ENCODE data around the gene SPDYE6.
"Not testable (repeated sequence)": the region's sequence is repeated elsewhere in the genome, so short reads cannot be mapped to it uniquely, and the experiment has no call there.

The SPDYE6 gene

DNA sequence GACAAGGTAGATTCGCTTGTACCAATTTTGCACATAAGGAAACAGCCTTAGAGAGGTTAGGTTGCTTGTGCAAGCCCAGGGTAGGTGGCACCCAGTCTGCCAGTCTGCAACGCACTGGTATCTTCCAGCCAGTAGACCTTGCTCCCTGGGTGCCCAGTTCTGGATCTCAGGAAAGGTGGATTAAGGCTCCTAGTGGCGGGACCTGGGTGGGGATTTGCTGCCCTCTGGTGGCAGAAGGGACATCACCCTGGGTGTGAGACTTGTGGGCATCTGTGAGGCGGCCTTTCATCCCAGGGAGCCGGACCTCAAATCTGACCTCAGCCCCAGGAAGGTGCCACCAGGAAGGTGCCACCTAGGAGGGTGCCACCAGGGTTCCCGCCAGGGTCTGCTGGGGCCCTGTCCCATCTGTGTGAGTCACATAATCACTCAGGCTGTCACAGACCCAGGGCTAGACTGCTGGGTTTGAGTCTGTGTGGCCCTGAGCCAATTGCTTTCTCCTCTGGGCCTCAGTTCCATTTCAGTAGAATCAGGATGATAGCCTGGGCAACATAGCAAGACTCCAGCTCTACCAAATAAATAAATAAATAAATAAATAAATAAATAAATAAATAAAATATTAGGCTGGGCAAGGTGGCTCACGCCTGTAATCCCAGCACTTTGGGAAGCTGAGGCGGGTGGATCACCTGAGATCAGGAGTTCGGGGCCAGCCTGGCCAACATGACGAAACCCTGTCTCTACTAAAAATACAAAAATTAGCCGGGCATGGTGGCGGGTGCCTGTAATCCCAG, 34.6 kb upstream of the SPDYE6 start:
- peak; percentile 86 for DNase-seq (ENCODE audit: low read depth)
- H3K27me3 ChIP-seq (replicated peaks; ENCODE audit: control insufficient read depth, insufficient read depth, low read length) = no peaks in the 10 kb centered on the region
- no peaks in the 10 kb centered on the region for H3K9me3 ChIP-seq (ENCODE audit: control insufficient read depth, low read length)
- peaks cover 3% of the 10 kb centered on the region for H3K4me1 ChIP-seq (ENCODE audit: control insufficient read depth, insufficient read depth, low read length)
- no peak overlapping the region for H3K9ac ChIP-seq (ENCODE audit: low read length)
- peaks cover 18% of the 10 kb centered on the region for H3K36me3 ChIP-seq (ENCODE audit: control insufficient read depth, insufficient read depth, low read length, severe bottlenecking)
- H3K4me3 ChIP-seq (ENCODE audit: low read length) = no peak overlapping the region

DNA sequence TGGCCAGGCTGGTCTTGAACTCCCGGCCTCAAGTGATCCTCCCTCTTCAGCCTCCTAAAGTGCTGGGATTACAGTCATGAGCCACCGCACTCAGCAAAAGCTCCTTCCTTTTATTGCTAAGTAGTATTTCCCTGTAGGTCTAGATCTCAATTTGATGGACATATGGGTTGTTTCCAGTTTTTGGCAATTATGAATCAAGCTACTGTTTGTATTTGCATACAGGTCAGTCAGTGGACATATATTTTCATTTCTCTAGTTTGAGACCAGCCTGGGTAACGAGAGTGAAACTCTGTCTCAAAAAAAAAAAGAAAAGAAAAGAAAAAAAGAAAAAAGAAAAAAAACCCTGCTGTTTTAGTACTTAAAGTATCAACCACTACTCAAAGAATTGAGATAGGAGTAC, 33.6 kb upstream of the SPDYE6 start:
- Histone ChIP-seq H3K4me1 (ENCODE audit: control insufficient read depth, insufficient read depth, low read length) (no peaks in the 10 kb centered on the region), H3K27me3 (replicated peaks; ENCODE audit: control insufficient read depth, insufficient read depth, low read length) (no peaks in the 10 kb centered on the region), H3K4me3 (ENCODE audit: low read length) (no peak overlapping the region), H3K9me3 (ENCODE audit: control insufficient read depth, low read length) (no peaks in the 10 kb centered on the region), H3K36me3 (ENCODE audit: control insufficient read depth, insufficient read depth, low read length, severe bottlenecking) (peaks cover 18% of the 10 kb centered on the region), H3K9ac (ENCODE audit: low read length) (no peak overlapping the region)
- DNase-seq (ENCODE audit: low read depth) = no peak

DNA sequence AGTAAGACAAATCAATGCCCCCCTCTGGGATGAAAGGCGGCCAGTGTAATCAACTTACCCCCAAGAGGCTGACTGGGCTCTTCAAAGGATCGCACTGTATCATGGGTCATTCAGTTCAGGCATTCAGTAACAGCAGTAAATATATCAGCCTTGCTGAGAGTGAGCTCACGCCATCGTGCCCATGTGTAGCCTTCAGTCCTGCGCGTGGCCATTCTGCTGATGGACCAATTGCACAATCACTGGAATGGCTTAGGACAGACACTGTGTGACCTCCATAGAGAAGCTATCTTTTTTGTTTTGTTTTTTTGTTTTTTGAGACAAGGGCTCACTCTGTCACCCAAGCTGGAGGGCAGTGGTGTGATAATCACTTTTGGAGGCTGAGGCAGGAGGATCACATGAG, 30.8 kb upstream of the SPDYE6 start:
- H3K36me3 ChIP-seq (ENCODE audit: control insufficient read depth, insufficient read depth, low read length, severe bottlenecking) = peaks cover 20% of the 10 kb centered on the region
- no peaks in the 10 kb centered on the region for H3K4me1 ChIP-seq (ENCODE audit: control insufficient read depth, insufficient read depth, low read length)
- no peaks in the 10 kb centered on the region for H3K9me3 ChIP-seq (ENCODE audit: control insufficient read depth, low read length)
- H3K27me3 ChIP-seq (replicated peaks; ENCODE audit: control insufficient read depth, insufficient read depth, low read length) = no peaks in the 10 kb centered on the region
- no peak overlapping the region for H3K9ac ChIP-seq (ENCODE audit: low read length)
- H3K4me3 ChIP-seq (ENCODE audit: low read length) = no peak overlapping the region
- no peak for DNase-seq (ENCODE audit: low read depth)

GRCh38 chr7:102381696-102382425, 25.6 kb upstream of the SPDYE6 start:
- not testable (repeated sequence) for H3K9ac ChIP-seq (ENCODE audit: low read length); H3K27me3 ChIP-seq (replicated peaks; ENCODE audit: control insufficient read depth, insufficient read depth, low read length); H3K4me1 ChIP-seq (ENCODE audit: control insufficient read depth, insufficient read depth, low read length); H3K9me3 ChIP-seq (ENCODE audit: control insufficient read depth, low read length); H3K4me3 ChIP-seq (ENCODE audit: low read length); DNase-seq (ENCODE audit: low read depth)
- peaks cover 57% of the 10 kb centered on the region for H3K36me3 ChIP-seq (ENCODE audit: control insufficient read depth, insufficient read depth, low read length, severe bottlenecking)

- not testable (repeated sequence) for H3K4me3 ChIP-seq (ENCODE audit: low read length); H3K27me3 ChIP-seq (replicated peaks; ENCODE audit: control insufficient read depth, insufficient read depth, low read length); H3K4me1 ChIP-seq (ENCODE audit: control insufficient read depth, insufficient read depth, low read length); DNase-seq (ENCODE audit: low read depth); H3K9me3 ChIP-seq (ENCODE audit: control insufficient read depth, low read length); H3K9ac ChIP-seq (ENCODE audit: low read length)
- peaks cover 53% of the 10 kb centered on the region for H3K36me3 ChIP-seq (ENCODE audit: control insufficient read depth, insufficient read depth, low read length, severe bottlenecking)
Observed at GRCh38 chr7:102380837-102381236, 24.6 kb upstream of the SPDYE6 start.

GRCh38 chr7:102376964-102377466, 20.8 kb upstream of the SPDYE6 start:
- DNase-seq (ENCODE audit: low read depth) = no peak
- Histone ChIP-seq H3K9me3 (ENCODE audit: control insufficient read depth, low read length) (no peaks in the 10 kb centered on the region), H3K4me3 (ENCODE audit: low read length) (no peak overlapping the region), H3K36me3 (ENCODE audit: control insufficient read depth, insufficient read depth, low read length, severe bottlenecking) (peaks cover 45% of the 10 kb centered on the region), H3K9ac (ENCODE audit: low read length) (no peak overlapping the region), H3K27me3 (replicated peaks; ENCODE audit: control insufficient read depth, insufficient read depth, low read length) (no peaks in the 10 kb centered on the region), H3K4me1 (ENCODE audit: control insufficient read depth, insufficient read depth, low read length) (no peaks in the 10 kb centered on the region)

- not testable (repeated sequence) for H3K27me3 ChIP-seq (replicated peaks; ENCODE audit: control insufficient read depth, insufficient read depth, low read length); DNase-seq (ENCODE audit: low read depth); H3K4me3 ChIP-seq (ENCODE audit: low read length); H3K9me3 ChIP-seq (ENCODE audit: control insufficient read depth, low read length); H3K4me1 ChIP-seq (ENCODE audit: control insufficient read depth, insufficient read depth, low read length); H3K9ac ChIP-seq (ENCODE audit: low read length)
- peaks cover 14% of the 10 kb centered on the region for H3K36me3 ChIP-seq (ENCODE audit: control insufficient read depth, insufficient read depth, low read length, severe bottlenecking)
Observed at GRCh38 chr7:102372796-102373195, 16.6 kb upstream of the SPDYE6 start.

GRCh38 chr7:102370038-102370437, 13.8 kb upstream of the SPDYE6 start:
- H3K27me3 ChIP-seq (replicated peaks; ENCODE audit: control insufficient read depth, insufficient read depth, low read length); H3K4me1 ChIP-seq (ENCODE audit: control insufficient read depth, insufficient read depth, low read length); H3K9me3 ChIP-seq (ENCODE audit: control insufficient read depth, low read length); H3K9ac ChIP-seq (ENCODE audit: low read length); DNase-seq (ENCODE audit: low read depth); H3K36me3 ChIP-seq (ENCODE audit: control insufficient read depth, insufficient read depth, low read length, severe bottlenecking); H3K4me3 ChIP-seq (ENCODE audit: low read length): not testable (repeated sequence)

- not testable (repeated sequence) for H3K36me3 ChIP-seq (ENCODE audit: control insufficient read depth, insufficient read depth, low read length, severe bottlenecking); H3K4me1 ChIP-seq (ENCODE audit: control insufficient read depth, insufficient read depth, low read length); H3K9me3 ChIP-seq (ENCODE audit: control insufficient read depth, low read length); H3K4me3 ChIP-seq (ENCODE audit: low read length); H3K9ac ChIP-seq (ENCODE audit: low read length); DNase-seq (ENCODE audit: low read depth); H3K27me3 ChIP-seq (replicated peaks; ENCODE audit: control insufficient read depth, insufficient read depth, low read length)
Observed at GRCh38 chr7:102365390-102365789, 9.1 kb upstream of the SPDYE6 start.

GRCh38 chr7:102364394-102364886, 8.2 kb upstream of the SPDYE6 start:
- H3K4me1 ChIP-seq (ENCODE audit: control insufficient read depth, insufficient read depth, low read length); H3K36me3 ChIP-seq (ENCODE audit: control insufficient read depth, insufficient read depth, low read length, severe bottlenecking); H3K27me3 ChIP-seq (replicated peaks; ENCODE audit: control insufficient read depth, insufficient read depth, low read length); H3K9me3 ChIP-seq (ENCODE audit: control insufficient read depth, low read length): not testable (repeated sequence)
- peak overlapping the region; percentile 74 for H3K4me3 ChIP-seq (ENCODE audit: low read length)
- H3K9ac ChIP-seq (ENCODE audit: low read length) = peak overlapping the region; percentile 86
- peak; percentile 3 for DNase-seq (ENCODE audit: low read depth)

DNA sequence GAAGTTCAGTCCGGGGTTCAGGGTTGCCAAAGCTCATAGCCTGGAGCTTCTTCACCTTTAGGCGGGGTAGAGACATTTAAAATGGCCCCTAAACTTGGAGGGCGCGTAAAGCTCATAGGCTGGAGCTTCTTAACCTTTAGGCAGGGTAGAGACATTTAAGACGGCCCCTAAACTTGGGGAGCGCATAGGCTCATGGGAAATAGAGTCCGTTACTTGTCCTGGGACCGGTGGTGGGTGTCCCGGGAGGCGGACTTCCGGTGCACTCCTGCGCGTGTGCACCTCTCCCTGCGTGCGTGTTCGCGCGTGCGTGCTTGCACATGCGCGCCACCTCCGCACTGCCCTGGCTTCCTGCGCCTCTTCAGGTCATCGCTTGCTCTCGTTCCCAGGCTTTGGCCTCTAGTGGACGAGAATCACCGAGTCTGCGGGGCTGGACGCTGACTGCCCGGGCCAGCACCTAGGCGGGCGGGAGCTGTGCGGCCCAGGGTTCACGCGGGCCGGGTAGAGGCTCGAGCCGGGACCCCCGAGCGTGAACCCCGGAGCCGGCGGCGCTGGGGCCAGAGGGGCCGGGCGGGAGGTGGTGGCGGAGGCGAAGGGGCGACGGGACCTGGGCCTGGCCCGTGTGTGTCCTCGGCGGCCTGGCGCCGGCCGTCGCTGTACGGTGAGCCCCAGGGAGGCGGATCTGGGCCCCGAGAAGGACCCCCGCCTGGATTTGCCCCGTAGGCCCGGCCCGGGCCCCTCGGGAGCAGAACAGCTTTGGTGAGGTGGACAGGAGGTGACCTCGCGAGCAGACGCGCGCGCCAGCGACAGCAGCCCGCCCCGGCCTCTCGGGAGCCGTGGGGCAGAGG, 7.5 kb upstream of the SPDYE6 start:
- H3K4me1 ChIP-seq (ENCODE audit: control insufficient read depth, insufficient read depth, low read length); H3K27me3 ChIP-seq (replicated peaks; ENCODE audit: control insufficient read depth, insufficient read depth, low read length); H3K9me3 ChIP-seq (ENCODE audit: control insufficient read depth, low read length); H3K36me3 ChIP-seq (ENCODE audit: control insufficient read depth, insufficient read depth, low read length, severe bottlenecking): not testable (repeated sequence)
- DNase-seq (ENCODE audit: low read depth) = peak; percentile 97
- Histone ChIP-seq H3K9ac (ENCODE audit: low read length) (peak overlapping the region; percentile 86), H3K4me3 (ENCODE audit: low read length) (peak overlapping the region; percentile 74)

Measured in adipocyte (in vitro differentiated cells).